Left lobe of liver (tissue), 2 donors: Measurements from ENCODE around the gene LY6G6C. TPM values are rescaled to one million over a fixed set of nuclear protein-coding genes. Genes with fewer than 3 reads are reported as not detected.
A peak's percentile ranks its signal among the peaks of the same experiment; 100 is the strongest.
"Not testable (repeated sequence)": the region's sequence is repeated elsewhere in the genome, so short reads cannot be mapped to it uniquely, and the experiment has no call there.

ENCODE experiments used
- ATAC-seq: fragments of 200-7000 bp; cut with Tn5 transposase; one replicate; pipeline ENCODE4 v1.9.1; 2020; ENCODE audit warnings: mild to moderate bottlenecking, moderate library complexity
- DNase-seq: peaks from one replicate; pipeline ENCODE4 v3.0.0-alpha.2; 2020; ENCODE audit warnings: low spot score
- total RNA-seq: library from RNA; stranded (reverse); gene quantifications from one replicate; pipeline ENCODE4 v1.2.1, GENCODE V29; 2021
- donor health status: DM: no; HTN: no; CAD: no; lungs with moderate emphysema.
- donor health status: DM: no; HTN: yes; CAD: no.

LY6G6C gene
- total RNA-seq, 1 donor from 2014 or later = not detected

- not testable (repeated sequence) for DNase-seq, ATAC-seq
Measured at GRCh38 chr6:31709157-31709556, 12.4 kb downstream of the LY6G6C start.

GRCh38 chr6:31708224-31708623 lies 13.3 kb downstream of the LY6G6C start:
- ATAC-seq (no peak), DNase-seq (no peak)

DNA sequence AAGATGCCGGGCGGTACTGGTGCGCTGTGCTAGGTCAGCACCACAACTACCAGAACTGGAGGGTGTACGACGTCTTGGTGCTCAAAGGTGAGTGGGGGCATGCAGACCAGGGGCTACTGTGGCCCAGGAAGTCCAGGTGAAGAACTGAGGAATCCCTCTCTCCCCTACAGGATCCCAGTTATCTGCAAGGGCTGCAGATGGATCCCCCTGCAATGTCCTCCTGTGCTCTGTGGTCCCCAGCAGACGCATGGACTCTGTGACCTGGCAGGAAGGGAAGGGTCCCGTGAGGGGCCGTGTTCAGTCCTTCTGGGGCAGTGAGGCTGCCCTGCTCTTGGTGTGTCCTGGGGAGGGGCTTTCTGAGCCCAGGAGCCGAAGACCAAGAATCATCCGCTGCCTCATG lies 13.8 kb downstream of the LY6G6C start:
- ATAC-seq = no peak
- no peak for DNase-seq

DNA sequence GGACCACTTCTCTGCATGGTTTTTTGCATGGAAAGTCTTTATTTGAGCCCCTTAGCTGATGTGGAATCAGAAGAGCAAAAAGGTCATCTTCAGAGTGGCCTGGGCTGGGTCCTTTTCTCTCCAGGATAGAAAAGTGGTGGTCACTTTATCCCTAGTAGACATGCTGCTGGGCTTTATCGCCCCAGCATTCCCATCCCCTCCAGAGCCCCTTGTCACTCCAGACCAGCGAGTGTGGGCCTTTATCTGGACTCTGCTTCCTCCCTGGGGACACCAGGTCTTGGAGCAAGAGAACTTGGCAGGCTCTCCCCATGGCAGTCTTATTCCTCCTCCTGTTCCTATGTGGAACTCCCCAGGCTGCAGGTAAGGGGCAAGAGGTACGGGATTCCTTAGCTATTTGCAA lies 14.9 kb downstream of the LY6G6C start, which contains the start of gene LY6G6F:
LY6G6F (plus strand) TSS at position 268 of the 400 bp plus-strand sequence; CDS start at position 309, 41 bp downstream.
- ATAC-seq = no peak
- DNase-seq = no peak

DNA sequence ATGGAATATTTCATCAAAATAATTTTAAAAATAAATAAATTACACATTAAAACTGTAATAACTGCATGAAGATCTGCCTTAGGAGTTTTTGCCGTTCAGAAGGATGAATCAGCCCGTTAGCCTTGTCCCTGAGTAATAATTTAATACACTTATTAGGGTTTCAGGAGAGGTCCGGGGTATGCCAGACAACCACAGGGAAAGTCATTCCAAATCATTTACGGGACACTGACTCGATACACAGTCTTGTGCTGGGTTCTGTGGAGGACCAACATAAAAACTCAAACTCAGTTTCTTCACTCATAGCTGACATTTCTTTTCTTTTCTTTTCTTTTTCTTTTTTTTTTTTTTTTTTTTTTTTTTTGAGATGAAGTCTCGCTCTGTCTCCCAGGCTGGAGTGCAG lies 15.6 kb downstream of the LY6G6C start:
- DNase-seq = no peak
- no peak for ATAC-seq

DNA sequence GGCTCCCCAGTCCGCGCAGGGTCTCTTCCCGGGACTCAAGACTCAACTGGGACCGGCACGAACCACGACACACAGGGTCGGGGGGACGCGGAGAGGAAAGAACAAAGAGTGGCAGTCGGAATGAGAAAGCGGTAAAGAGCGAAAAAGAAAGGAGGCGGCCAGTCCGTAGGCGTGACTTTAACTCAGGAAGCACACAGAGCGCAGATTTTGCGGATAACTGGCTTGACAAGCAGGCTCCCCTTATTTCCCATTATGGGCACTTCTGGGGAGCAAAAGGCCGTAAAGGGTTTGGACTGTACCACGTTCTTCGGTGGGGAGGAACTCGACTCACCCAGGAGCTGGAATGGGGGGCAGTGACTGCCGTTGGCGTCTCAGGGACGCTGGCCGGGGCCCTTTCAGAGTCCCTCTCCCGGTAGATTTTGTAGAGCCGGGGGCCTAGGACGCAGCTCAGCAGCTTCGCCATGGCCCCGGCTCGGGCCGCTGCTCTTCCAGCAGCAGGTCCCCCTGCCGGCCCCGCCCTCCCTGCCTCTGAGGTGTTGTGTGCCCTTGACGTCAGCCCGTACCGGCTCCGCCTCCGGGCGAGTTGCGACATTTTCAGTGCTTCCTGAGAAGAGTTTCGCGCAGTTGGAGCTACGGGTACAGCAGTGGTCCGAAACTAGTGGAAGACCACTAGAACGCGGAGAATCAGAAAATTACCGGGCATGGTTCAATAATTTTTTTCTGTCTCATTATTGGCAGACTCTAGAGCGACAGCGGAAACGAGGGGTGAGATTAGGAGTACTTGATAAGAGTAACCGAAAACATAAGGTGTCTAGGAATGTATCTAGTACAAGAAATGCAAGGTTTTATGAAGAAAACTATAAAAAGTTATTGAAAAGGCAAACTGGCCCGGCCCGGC lies 18.5 kb downstream of the LY6G6C start, which contains the start of gene ABHD16A:
ABHD16A (minus strand) TSS at position 506 of the 898 bp plus-strand sequence; CDS start at position 463, 43 bp downstream.
- ATAC-seq = peak; percentile 95

DNA sequence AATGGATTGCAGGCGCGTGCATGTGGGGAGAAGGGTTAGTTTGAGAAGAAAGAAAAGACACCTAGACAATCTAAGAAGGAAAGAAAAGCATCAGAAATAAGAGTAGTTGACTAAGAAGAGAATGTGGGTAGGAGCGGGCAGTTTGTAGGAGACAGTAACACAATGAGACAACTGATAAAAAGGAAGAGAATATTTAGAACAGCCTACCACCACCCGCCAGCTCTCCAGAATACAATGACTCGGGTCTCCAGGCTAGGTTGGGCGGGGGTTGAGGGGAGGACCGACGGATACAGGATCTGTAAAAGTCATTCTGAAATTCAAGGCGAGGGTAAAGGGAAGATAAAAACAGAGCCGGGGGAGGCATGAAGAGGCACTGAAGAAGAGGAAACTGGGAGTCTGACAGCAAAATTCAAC lies 19.1 kb downstream of the LY6G6C start:
- no peak for DNase-seq
- peak; percentile 7 for ATAC-seq

More for the DNA sequence above, 18.5 kb downstream of the LY6G6C start, which contains the start of gene ABHD16A:
- peak; percentile 99 for DNase-seq

DNA sequence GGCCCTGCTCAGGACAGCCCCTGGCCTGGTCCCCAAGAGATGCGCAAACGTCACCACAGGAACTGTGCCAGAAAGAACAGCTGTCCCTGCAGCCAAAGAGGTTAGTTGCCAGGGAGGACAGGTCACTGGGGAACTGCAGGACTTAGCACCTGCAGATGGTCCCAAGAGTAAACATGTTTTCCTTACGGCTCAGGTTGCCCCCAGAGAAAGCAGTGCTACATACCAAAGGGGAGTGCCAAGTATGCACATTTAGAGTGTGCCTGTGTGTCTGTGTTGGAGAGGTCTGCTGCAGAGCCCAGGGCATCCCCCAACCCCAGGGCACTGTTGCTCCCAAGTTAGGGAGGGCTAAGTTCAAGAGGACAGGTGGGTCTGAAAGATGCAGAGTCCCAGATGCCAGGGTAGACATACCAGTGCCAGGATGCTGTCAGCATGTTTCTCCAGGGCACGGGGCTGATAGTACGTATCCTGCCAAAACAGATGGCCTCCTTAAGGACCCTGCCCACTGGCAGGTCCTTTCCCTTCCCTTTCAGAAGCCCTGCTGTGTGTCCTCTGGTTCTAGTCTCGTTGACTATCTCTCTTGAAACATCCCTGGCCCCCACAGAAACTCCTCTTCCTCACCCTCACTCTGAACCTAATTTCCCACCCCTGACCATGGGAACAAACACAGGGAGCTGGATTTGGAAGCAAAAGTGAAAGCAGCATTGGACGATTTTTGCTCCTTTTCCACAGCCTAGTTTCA lies 19.7 kb downstream of the LY6G6C start:
- DNase-seq = peak; percentile 66
- ATAC-seq = peak; percentile 37

DNA sequence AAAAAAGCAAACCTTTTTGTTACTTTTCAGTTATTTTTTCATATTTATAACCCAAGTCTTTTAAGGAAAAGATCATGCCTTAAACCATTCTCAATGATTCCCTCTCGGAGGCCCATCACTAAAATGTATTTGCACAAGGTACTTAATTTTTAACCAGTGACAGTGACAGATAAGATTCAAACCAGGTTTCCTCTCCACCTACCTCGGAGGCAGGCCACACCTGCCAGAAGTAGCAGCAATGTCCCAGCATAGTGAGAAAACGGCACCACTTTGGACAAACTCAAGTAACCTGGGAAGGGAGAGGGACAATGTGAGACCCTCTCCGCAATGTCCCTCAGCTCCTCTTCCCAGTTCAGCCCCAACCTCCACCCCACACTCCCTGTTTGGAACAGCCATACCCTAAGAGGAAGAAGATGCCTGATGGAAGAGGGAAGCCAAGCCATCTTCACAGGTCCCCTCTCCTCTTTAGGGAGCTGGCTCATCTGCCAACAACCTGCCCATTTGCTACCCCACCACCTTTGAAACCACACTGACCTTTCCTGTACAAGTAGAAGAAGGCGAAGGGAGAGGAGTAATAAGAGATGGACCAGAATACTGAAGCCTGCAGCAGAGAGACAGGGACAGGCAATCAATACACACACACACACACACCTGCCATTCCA lies 20.7 kb downstream of the LY6G6C start:
- no peak for ATAC-seq

GRCh38 chr6:31697555-31697954 lies 24.0 kb downstream of the LY6G6C start:
- DNase-seq (no peak), ATAC-seq (no peak)

More for the DNA sequence above, 20.7 kb downstream of the LY6G6C start:
- no peak for DNase-seq

GRCh38 chr6:31693535-31693934 lies 28.0 kb downstream of the LY6G6C start:
- DNase-seq (no peak), ATAC-seq (no peak)

DNA sequence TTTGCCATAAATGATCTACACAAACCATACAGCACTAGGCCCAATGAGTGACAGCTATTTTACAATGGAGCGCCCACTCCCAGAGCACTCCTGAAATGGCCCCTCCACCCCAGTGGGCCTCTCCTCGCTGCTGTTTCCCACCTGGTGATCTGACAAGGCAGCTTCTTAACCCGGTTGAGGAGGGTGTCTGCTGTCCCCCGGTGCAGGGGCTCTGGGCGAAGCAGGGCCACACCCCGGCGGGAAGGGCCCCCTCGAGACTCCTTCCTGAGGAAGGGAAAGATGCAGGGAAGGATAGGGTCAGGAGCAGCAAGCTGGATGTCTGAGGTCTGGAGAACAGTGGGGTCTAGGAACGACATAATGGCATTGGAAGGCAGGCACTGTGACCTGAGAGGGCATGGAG lies 28.7 kb downstream of the LY6G6C start:
- DNase-seq (no peak), ATAC-seq (no peak)

DNA sequence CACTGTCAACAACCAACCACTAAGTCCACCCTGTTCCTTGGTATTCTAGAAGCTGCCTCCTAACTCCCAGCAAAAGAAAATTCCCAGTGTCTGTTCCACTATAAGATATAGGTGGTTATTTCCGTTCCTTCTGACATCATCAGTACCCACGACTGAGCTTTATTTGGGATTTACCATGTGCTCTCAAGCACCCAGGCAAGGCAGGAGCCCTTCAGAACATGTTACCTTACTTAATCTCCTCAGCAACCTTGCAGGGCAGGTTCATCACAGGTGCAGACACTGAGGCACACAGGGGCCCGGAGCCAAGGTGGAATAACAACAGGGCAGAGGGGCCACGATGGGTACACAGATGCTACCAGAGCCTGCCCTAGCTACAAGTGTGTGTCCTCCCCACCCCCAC lies 29.2 kb downstream of the LY6G6C start:
- no peak for ATAC-seq

GRCh38 chr6:31691564-31692108 lies 29.9 kb downstream of the LY6G6C start:
- ATAC-seq (no peak), DNase-seq (no peak)

More for the DNA sequence above, 29.2 kb downstream of the LY6G6C start:
- no peak for DNase-seq

DNA sequence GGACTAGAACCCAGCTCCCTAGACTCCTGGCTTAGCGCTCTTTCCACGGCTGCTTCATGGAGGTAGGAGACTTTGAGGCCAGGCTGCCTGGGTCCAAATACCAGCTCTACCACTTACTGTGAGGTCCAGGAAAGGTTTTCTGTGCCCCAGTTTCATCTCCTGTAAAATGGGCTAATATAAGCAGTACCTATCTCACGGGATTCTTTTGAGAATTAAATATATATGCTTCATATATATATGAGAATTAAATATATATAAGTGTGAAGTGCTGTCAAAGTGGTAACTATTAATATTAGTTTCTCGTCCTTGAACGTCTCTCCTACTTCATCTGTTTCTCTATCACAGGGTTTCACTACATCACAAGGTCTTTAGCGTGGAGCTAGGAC lies 30.5 kb downstream of the LY6G6C start:
- no peak for DNase-seq
- no peak for ATAC-seq

DNA sequence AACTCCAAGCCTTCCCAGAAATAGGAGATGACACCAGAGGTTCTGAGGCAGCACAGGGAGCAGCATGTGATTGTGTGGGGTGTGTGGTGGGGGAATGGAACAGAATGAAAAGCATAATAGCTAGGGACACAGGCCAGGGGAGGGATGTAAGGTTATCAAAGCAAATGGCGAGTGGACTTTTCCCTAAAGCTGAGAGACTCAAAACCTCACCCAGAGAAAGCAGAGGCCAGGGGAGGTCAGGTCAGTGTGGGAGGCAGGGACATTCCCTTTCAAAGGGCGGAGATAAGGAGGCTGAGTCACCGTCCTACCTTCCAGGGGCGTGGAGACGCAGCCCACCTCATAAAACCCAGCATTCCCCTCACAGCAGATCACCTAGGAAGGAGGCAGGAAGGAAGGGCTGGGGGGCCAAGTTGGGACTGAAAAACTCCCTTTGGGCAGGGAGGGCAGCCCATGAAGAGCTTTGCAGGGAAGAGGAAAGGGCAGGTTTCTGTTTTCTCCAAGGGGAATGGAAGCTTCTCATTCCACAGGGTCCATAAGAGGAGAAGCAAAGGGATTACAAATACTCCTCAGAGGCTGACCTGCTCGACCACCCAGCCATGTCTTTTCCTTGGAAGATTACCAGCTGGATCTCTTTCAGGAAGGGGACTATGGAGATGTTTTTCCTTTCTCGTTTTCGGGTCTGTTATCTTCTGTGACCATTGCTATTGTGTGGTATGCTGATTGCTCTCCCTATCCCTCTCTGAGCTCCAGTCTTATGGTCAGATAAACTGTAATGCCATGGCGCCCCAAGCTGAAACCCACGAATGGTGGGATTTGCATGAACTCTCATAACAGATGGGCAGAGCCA lies 31.1 kb downstream of the LY6G6C start:
- ATAC-seq (no peak), DNase-seq (no peak)

DNA sequence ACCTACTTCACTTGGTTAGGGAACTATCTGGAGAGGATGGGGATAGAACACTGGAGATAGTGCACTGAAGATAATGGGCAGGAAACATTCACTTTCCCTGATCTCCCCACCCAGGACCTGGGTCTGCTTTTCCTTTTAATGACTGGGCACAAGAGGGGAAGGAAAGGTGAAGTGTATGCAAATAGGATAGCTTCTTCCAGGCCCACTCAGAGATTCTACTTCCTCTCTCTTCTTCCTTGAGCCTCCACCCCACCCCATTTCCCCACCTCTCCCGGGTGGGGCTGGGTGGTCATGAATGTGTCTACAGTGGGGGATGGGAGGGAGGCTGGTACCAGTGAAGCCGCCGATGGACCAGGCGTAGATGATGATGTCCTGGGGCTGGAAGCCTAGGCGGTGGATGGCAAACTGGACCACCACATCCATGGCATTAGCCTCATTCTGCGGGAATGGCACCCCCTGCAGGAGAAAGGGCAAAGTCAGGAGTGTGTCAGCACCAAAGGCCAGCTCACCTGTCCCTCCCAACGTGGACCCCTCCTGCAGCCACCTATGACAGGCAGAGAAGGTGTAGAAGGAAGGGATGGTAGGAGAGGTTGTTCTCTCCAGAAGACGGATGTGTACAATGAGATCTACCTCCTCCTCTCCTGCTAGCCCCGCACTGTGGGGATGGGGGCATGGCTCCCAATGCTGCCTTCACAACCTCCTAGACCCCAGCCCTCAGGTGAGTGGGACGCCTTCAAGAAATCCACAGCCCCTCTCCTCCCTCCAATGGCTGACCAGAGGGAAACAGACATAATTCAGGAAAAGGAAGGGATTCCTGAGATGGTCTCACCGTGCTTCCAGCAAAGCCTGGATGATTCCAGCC lies 32.1 kb downstream of the LY6G6C start:
- ATAC-seq (peak; percentile 20), DNase-seq (no peak)

DNA sequence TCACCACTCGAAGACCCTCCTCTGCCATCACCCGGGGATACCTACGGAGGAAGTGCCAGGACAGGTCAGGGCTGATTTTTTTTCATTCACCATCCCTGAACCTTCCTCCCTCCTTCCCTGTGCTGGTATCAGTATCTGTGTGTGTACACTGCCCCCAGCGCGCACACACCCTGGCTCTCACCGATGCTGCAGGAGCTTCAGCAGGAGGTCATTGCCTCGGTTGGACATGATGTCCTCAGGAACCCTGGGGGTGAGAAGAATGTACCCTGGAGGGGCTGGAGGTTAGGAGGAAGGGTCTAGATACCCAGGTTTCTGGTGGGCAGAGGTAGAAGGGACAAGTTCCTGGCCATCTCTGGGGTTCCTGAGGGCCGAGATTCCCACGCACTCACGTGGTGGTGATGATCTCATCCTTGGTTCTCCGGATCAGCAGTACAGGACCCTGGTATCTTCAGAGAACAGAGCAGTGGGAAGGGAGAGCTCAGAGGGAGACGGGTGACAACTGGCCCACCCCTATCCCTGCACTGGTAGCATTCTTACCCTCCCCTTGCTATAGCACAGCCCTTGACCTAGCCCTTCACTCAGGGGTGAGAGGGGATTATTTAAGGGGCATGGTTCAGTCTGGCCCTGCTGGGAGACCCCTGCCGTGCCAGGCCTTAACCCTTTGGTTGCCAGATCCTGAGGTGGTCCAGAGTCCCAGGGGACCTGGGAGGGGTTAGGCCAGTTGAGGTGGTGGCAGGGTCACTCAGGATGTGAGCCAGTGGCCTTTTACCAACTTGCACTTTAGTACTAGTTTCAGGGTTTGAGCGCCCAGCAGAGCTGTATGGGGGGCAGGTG lies 33.5 kb downstream of the LY6G6C start:
- no peak for ATAC-seq
- no peak for DNase-seq
